Choroid plexus epithelial cell (primary cell): ENCODE data around the gene TCERG1L.

Source experiments
- DNase-seq: peaks from one replicate; pipeline ENCODE4 v3.0.0-alpha.2; 2010; ENCODE audit warnings: low read depth
- H3K4me3 ChIP-seq: 2 replicates; pipeline ENCODE4 v1.5.1; 2011; ENCODE audit warnings: low read depth, mild to moderate bottlenecking, control low read depth, low read length, moderate library complexity
- CTCF ChIP-seq: conservative IDR thresholded peaks from 2 replicates; pipeline ENCODE4 v1.5.1; 2011; ENCODE audit warnings: low read depth, mild to moderate bottlenecking, control low read depth, inconsistent platforms, low read length, moderate library complexity

TCERG1L gene

DNA sequence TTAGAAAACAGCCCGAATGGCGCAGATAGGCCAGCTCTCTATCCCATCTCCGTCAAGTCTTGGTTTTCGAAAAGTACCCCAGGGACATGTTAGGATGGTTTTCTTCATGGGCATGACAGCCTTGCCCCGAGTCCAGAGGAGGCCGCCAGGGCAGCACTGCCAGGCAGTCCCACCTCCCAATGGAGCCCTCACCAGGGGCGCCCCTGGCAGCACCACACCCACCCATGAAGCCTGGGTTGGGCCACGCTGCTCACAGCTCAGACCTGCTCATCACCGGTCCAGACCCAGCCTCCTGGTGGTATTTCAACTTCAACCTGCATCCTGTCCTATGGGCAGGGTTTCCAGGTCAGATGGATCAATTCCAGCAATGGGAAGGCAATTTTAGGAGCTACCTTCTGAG, 53.3 kb downstream of the TCERG1L start:
- TF ChIP-seq CTCF, result no peak
- H3K4me3 ChIP-seq, result no peak overlapping the region
- DNase-seq, result no peak

DNA sequence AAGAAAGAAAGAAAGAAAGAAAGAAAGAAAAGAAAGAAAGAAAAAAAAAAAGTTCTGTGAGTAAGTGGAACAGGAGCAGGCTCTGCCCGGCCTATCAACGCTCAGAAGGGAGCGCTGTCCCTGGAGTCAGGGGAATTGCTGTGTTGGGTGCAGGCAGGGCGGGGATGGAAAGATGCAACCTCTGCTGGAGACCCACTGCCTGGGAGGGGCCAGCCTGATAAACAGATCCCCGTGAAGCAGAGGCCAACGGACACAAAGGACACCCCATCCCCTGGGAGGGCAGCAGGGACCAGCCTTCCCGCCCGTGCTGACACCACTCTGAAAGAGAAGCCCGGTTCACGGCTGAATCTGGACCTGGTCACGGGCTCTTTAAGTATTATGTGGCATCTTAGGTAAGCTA, 54.5 kb downstream of the TCERG1L start:
- no peak for TF ChIP-seq CTCF

GRCh38 chr10:131254859-131255252, 56.7 kb downstream of the TCERG1L start:
- DNase-seq, result no peak
- TF ChIP-seq CTCF, result no peak
- H3K4me3 ChIP-seq, result no peak overlapping the region

More for the DNA sequence above, 54.5 kb downstream of the TCERG1L start:
- H3K4me3 ChIP-seq, result no peak overlapping the region
- no peak for DNase-seq

- DNase-seq, result no peak
- TF ChIP-seq CTCF, result no peak
- H3K4me3 ChIP-seq, result no peak overlapping the region
These were observed 57.3 kb downstream of the TCERG1L start for GRCh38 chr10:131253931-131254858.

- TF ChIP-seq CTCF, result no peak
- no peak overlapping the region for H3K4me3 ChIP-seq
- no peak for DNase-seq
These were observed 58.8 kb downstream of the TCERG1L start for GRCh38 chr10:131252567-131253276.

DNA sequence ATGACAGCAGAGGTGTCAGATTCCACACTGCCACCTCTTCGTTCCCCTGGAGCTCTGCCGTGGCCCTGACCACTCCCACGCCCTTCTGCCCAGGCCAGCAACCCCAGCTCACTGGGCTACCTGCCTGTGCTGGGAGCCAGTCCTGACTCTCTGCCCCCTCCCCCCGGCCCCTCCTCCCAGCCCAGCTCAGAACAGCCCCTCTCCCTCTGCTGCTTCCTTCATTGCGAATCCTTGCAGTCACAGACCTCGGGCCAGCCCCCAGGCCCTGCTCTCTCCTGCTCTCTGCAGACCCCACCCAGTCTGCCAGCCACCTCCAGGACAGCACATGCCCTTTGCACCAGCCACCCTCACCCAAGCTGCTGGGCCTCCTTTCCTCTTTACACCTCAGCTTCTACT, 60.4 kb downstream of the TCERG1L start:
- no peak for TF ChIP-seq CTCF
- H3K4me3 ChIP-seq, result no peak overlapping the region
- DNase-seq, result no peak
